ENCODE measurements around the gene CDH19.
"Not testable (repeated sequence)": the region's sequence is repeated elsewhere in the genome, so short reads cannot be mapped to it uniquely, and the experiment has no call there.

CDH19 gene

DNA sequence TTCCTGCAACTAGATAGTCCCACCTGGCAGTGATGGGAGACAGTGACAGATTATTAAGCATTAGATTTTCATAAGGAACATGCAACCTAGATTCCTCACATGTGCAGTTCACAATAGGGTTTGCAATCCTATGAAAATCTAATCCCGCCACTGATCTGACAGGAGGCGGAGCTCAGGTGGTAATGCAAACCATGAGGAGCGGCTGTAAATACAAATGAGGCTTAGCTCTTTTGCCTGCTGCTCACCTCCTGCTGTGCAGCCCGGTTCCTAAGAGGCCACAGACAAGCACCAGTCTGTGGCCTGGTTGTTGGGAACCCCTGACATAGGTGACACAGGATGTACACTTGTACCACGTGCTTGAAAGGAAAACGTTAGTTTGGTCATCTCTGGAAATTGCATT lies 41.6 kb downstream of the CDH19 start:
- DNase-seq (ENCODE audit: low spot score): no peak

DNA sequence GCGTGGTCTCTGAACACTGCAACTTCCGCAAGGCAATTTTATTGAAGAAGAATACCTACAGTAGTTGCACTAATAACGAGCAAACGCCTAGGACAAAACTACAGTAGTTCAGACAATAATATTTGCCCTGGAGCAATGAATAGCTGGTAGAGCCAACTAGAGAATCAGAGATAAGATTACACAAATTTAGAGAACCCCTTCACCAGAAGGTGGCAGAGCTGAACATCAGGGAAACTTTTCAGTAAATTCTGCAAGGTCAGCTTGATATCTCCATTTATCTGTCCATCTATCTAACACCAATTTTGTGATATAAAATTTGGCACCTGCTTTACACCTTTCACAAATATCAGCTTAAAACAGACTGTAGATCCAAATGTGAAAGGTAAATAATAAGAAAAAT lies 43.8 kb downstream of the CDH19 start:
- DNase-seq (ENCODE audit: low spot score): peak; percentile 33

DNA sequence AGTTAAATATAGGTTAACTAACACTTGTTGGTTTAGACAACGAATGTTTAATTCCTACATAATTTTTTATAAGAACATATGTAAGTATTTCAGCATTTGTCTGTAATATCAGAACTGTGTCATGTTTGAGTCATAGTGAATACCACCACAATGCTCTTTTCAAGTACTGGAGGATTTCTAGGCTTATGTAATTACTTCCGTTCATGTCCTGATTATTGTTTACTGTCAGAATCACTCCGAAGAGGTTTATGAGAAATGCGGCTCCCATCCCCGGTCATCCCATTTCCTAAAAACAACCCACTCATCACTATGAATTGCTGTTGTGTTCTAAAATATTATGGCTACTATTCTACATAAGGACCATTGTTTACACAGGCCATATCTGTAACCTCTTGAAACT lies 45.1 kb downstream of the CDH19 start:
- DNase-seq (ENCODE audit: low spot score): peak; percentile 31

DNA sequence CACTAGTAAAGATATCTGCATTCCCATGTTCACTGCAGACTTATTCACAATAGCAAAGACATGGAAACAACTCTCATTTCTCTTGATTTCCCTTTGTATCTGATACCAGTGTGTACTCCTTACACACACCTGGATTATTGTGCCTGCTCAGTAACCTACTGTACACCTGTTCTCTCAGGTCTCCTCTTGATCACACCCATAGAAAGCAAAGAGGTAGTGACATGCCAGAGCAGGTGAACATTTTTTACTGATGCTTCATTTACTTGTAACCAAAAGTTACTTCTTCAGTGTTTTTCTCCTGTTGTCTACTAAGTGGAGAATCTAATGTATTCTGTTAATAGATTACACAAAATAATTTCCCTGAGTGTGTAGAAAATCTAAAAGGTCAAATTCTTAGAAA lies 46.8 kb downstream of the CDH19 start:
- DNase-seq (ENCODE audit: low spot score): no peak

DNA sequence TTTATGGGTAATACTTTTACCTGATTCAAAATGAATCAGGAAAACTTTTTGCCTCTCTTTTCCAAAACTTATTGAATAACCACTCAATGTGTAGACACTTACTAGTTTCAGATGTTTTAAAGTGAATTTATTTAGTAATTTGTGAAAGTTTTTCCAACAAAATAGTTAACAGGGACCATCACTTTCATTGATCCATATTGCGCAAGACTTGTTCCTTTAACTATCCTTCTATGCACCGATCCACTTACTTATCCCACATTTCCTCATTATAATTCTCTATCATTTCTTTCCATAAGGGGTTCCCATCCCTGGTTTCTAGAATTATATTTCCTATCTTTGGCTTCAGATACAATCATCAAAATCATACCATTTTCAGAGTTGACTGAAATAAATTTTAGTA lies 48.3 kb downstream of the CDH19 start:
- DNase-seq (ENCODE audit: low spot score): no peak

DNA sequence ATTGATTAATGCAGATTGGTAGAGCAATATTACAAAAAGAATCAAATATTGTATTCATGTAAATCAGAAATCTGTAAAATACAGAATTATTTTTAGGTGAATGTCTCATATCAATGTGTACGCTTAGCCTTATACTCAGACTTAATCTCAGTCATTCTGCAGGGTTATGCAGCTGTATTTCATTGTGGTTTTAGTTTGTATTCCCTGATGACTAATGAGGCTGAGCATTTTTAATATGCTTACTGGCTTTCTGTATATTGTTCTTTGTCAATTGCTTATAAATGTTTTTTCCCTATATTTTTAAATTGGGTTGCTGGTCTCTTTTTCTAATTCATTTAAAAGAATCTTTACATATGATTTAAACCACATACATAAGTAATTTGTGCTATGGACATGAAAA lies 50.1 kb downstream of the CDH19 start:
- DNase-seq (ENCODE audit: low spot score): peak; percentile 5

DNA sequence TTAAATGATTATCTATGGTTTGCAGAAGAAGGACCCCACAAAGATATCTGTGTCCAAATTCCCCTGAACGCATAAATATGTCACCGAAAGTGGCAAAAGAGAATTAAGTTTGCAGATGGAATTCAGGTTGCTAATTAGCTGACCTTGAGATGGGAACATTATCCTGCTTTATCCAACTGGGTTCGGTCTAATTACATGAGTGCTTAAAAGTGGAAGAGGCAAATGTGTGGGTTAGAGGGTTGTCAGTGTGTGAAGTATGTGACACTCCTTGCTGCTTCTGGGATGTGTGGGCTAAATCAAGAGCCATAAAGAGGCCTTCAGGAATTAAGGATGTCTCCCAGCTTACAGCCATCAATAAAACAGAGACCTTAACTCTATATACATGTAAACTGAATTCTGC lies 53.5 kb downstream of the CDH19 start:
- no peak for DNase-seq (ENCODE audit: low spot score)

DNA sequence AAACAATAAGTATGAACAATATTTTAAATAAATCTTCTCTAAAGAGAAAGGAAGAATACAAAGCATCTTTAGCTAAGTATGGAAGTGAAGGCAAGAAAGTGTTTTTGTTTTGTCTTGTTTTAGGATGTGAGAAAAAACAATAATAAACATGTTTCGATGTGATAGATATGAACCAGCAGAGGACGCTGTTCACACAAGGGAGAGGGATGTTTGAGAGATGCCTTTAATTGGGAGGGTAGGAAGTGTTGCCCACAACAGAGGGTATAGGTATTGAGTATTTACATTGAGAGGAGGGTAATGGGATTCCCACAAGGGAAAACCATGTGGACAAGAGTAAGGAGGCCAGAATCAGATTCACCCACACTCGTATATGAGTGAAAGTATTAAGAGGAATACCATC lies 55.1 kb downstream of the CDH19 start:
- no peak for DNase-seq (ENCODE audit: low spot score)

DNA sequence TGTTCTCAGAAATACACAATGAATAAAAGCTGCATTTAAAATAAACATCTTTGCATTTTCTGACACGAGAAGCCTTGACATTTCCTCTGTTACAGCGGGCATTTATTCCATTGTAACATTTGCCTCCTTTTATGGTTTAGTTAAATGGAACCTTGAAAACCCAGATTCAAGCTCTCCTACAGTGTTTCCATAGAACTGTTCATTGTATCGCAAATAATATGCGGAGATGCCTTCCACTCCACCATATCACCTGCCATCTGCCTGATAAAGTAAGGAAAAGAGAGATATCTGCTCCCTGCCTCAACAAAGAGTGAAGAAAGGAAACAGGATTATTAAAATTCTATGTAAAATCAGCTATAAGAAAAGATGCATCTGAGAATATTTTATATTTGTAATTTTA lies 69.8 kb downstream of the CDH19 start:
- no peak for DNase-seq (ENCODE audit: low spot score)

DNA sequence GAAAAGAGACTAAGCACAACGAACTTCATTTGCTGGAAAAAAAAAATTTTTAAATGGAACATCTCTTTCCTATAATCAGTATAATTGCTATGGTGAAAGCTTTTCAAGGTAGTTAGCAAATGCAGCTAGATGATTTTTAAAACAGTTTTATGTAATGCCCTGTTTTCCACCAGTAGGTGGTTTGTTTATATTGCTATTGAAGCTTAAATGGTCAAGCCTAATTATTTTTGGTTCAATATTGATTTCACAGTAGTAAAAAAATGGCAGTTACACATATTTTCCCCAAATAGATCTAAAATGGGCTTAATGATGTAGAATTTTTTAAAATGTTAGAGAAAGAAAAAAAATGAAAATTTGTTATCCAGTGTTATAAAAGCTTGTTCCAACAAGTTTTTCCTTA lies 70.2 kb downstream of the CDH19 start:
- DNase-seq (ENCODE audit: low spot score): no peak

DNA sequence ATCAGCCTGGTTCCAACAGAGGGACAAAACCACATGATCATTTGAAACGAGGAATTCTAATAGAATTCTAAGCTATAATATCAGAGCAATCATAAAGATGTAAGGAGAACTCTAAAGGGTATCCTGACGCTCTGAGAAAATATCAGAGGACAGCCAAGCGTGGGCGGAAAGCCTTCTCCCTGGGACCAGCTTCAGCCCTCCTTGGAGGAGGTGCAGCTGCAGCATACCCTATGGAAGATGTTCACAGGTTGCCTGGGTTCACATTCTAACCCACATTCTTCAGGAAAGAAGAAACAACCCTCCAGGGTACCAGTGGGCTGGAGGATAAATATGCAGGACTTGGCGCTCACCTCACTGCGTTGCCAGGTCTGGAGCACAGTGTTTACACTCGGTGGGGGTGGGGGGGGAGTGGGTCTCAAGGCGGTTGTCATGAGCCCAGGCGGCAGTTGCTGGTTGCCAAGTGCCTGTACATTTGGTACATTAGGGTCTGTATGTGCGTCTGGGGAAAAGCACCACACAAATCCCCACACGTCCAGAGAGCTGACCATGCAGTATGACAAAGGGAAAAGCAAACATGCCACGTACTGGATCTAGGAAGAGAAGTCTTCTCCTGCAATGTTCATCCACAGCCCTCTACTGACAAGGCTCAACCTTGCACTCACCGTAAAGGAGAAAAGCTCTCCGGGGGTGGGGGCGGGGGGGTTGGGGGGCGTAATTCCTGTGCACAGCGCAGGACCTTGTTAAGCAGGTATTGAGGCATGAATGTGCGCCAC lies 80.5 kb downstream of the CDH19 start:
- no peak for DNase-seq (ENCODE audit: low spot score)

DNA sequence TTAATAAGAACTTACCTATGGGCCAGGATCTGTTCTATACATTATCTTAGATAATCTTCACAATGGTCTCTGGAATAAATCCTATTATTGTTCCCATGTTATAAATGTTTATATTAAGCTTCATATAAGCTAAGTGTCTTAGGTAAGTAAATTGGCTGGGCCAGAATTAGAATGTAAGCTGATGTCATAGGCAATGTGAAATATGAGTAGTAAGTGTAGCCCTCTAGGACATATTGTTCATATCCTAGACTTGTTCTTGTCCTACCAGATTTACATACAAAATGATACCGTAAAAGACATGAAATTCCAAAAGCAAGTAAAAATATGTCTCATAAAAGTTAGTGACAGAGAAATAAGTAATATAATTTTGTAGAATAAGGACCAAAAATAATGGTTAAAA lies 89.9 kb downstream of the CDH19 start:
- no peak for DNase-seq (ENCODE audit: low spot score)

DNA sequence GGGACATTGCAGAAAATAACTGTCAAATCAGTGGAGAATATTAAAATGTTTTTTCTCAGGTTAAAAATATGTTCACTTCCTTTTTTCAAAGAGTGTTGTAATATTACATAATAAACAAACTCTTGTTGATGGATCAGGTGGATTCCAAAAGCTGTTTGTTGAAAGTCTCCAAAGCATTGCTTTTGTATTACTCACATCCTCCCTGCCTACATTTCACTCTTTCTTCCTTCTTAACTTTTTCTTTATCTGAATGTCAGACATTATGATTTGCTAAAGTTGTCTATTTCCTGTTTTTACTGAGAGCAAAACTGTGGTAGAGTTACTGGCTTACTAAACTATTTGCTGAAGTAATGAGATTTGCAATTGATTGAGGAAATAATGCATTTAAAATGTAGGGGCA lies 92.1 kb downstream of the CDH19 start:
- peak; percentile 0 for DNase-seq (ENCODE audit: low spot score)

DNA sequence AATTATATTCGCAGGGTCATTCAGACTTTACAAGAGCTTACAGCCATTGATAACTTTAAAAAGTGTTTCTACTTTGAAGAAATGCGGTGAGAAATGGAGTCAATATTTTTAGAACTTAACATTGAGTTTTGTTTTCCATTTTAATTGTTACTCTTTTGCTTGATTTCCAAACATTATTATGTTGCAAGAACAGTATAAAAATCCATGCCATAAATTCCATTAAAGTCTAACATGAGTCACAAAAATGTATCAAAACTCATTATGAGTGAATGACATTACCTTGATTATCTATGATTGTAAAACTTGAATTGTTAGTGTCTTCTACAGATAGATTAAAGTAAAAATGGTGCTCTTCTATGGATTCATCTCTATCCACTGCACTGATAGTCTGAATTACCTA lies 92.6 kb downstream of the CDH19 start:
- no peak for DNase-seq (ENCODE audit: low spot score)

DNA sequence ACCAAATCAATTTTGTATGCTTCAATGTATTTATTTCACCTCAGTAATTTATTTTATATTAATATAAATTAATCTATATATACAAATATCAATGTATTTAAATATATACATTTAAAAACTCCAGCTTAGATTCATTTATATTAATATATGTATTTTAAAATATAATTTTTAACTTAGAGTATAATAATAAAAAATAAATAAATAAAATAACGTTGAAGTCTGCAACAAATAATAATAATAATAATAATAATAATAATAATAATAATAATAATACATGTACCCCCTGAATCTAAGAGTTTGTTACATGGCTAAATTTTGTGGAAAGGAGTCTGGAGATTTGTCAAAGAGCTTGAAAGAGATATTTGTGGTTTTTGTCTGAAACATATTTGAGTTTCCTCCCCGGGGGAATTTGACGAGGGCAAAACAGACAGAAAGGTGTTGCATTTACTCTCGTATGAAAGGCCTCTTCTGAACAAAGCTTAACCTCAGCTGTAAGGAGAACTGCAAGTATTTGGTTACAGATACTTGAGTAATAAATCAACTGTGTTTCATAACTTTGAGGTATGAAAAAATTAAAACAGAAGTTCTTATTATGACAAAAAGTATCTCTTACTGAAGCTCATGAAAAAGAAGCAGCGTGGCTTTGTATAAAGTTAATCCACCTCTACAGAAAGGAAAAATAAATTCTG lies 93.4 kb downstream of the CDH19 start:
- no peak for DNase-seq (ENCODE audit: low spot score)

DNA sequence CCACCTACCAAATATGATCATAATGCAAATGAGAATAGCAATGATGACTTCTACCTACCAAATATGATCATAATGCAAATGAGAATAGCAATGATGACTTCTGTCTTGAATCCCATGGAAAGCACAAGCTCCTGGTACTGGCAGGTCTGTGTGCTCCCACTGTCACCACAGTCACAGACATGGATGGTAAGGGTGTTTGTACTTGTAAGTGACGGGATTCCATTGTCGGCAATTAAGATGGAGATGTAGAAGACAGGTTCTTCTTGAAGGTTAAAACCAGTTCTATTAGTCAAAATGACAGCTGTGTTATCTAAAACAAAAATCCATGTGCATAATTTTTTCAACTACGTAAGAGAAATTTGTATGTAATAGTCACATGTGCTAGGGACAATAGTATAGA lies 95.0 kb downstream of the CDH19 start:
- no peak for DNase-seq (ENCODE audit: low spot score)

DNA sequence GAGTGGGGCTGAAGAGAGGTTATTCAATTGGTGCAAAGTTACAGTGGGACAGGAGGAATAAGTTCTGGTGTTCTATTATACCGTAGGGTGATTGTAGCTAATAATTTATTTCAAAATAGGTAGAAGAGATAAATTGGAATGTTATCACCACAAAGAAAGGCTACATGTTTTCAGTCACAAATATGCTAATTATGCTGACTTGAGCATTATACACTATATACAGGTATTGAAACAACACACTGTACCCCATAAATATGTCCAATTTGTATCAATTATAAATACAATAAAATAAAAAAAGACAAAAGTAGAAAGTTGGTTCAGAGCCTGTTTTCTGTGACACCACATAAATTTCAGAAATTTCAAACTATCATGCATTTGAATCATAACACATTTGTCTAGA lies 97.7 kb downstream of the CDH19 start:
- no peak for DNase-seq (ENCODE audit: low spot score)

DNA sequence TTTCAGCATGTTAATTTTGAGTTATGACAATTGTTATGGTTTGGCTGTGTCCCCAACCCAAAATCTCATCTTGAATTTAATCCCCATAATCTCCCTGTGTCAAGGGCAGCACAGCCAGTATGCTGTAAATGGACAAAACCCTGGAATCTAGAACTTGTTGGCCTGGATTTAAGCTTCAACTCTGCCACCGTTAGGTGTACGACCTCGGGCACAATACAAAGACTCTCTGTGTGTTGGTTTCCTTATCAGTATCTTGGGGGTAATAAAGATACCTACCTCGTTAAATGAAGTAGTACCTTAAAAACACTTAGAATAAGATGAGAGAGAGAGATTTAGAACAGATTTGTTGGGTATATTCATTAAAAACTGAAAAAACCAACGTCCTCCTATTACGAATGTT lies 106.5 kb downstream of the CDH19 start:
- DNase-seq (ENCODE audit: low spot score): no peak

DNA sequence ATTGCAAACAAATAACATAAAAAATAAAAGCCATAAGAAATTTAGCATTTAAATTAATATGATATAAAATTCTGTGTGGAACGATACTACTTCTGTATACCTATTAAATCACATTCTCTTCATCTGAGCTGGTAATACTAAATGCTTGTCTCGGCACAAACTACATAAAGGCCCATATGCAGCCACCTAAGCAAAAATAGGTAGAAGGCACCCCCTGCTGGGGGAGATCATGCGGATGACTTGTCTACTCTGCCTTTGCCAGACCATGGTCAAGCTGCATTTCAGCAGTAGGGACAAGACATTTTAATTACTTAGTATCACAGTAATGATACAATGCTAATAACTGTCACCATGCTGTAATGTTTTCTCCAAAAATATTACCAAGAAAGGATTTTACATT lies 108.0 kb downstream of the CDH19 start:
- DNase-seq (ENCODE audit: low spot score): peak; percentile 39

DNA sequence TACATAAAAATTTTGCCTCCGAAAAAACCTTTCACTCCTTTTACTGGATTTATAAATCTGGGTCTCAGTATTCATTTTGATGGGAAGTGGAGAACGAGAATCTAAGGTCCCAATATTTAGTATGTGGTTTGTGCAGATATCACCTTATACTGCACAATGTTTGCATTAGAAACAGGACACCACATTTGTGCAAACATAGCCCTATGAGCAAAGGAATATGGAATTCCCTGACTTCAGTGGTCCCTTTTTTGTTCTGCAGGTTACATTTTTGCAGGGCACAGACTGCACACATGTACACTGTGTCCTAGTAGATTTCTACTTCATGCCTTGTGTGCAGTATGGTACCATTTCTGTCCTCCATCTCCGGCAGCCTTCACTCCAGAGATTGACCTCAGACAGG lies 130.0 kb downstream of the CDH19 start:
- DNase-seq (ENCODE audit: low spot score): no peak

DNA sequence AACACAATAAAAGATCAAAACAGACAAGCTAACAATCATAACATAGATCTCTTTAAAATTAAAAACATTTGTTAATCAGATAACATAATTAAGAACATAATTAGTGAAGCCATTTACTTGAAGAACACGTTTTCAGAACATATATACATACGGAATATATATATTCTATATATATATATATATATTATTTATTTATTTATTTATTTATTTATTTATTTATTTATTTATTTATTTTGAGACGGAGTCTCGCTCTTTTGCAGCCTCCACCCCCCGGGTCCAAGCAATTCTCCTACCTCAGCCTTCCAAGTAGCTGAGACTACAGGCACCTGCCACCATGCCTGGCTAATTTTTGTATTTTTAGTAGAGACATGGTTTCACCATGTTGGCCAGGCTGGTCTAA lies 137.7 kb downstream of the CDH19 start:
- not testable (repeated sequence) for DNase-seq (ENCODE audit: low spot score)

DNA sequence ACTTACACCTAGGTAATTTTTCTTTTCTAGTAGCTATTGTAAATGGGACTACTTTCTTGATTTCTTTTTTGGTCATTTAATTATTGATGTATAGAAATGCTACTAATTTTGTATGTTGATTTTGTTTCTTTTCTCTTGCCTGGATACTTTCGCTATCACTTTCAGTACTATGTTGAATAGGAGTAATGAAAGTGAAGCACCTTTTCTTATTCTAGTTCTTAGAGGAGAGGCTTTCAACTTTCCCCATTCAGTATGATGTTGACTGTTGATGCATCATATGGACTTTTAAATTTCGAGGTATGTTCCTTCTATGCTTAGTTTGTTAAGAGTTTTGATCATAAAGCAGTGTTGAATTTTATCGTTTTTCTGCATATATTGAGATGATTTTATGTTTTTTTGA lies 142.5 kb downstream of the CDH19 start:
- no peak for DNase-seq (ENCODE audit: low spot score)

DNA sequence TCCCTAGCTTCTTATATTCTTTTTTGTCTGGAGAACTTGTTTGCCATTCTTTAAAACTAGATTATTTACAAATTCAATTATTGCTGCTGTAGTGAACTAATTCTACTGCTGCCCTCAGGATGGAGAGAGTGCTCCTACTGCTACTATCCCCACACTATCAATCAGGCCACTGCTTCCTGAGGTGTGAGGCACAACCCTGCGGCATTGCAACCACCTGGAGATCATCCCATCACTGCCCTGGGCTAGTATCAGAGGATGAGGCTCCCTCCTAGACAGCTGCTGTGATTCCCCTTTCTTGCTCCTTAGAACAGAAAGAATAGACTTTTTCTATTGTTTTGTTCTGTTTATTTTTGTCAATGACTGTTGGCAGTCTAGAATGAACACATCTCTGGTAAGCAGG lies 146.6 kb downstream of the CDH19 start:
- DNase-seq (ENCODE audit: low spot score): no peak
